A549 (cell line): ENCODE measurements around the gene AP5S1. TPM values are rescaled to one million over a fixed set of nuclear protein-coding genes. Genes with fewer than 3 reads are reported as not detected.
A peak's percentile ranks its signal among the peaks of the same experiment; 100 is the strongest.

Experiments
- ATAC-seq, 2 experiments: fragments of 200-7000 bp in 1 of 2; fragments of >200 bp in 1 of 2; cut with Nextera tagmentation in 1 of 2; cut with Tn5 transposase in 1 of 2; 3 replicates each; pipeline versions ENCODE4 v1.8.0 to v1.9.1; 2018 to 2020; ENCODE audit warnings: mild to moderate bottlenecking in 1 of 2, moderate library complexity in 1 of 2
- CTCF ChIA-PET: fragments of 300-600 bp; sonication (Branson Sonifier 250); formaldehyde crosslinking; extraction: SDS; loops from one replicate; lab custom pipeline; 2021; ENCODE audit warnings: antibody characterized with exemption, inconsistent platforms; lab: Yijun Ruan, JAX
- POLR2A ChIA-PET: fragments of 350-600 bp; formaldehyde crosslinking; extraction: SDS; loops from one replicate; lab custom pipeline; 2021; ENCODE audit warnings: antibody characterized with exemption, inconsistent platforms; lab: Yijun Ruan, JAX
- DNase-seq, 2 experiments: peaks; one replicate each; pipeline versions ENCODE4 v3.0.0 to v3.0.0-alpha.2; 2011 to 2016; ENCODE audit warnings: low read depth in 1 of 2, low spot score in 1 of 2
- FAIRE-seq: peaks from 2 replicates; lab custom pipeline; 2011; peaks lifted over from hg19 to GRCh38; lab: Jason Lieb, UNC
- H3K27ac ChIP-seq, 2 experiments: fragments of >200 bp; sonication (Bioruptor Twin); formaldehyde crosslinking; 3 replicates each; pipeline ENCODE4 v1.5.1; 2016 to 2017
- H3K4me1 ChIP-seq: fragments of >200 bp; sonication (Bioruptor Twin); formaldehyde crosslinking; 3 replicates; pipeline ENCODE4 v1.6.1; 2016
- H3K4me2 ChIP-seq: fragments of >200 bp; sonication (Bioruptor Twin); formaldehyde crosslinking; 3 replicates; pipeline ENCODE4 v1.6.1; 2016
- H3K4me3 ChIP-seq: fragments of >200 bp; sonication (Bioruptor Twin); formaldehyde crosslinking; 3 replicates; pipeline ENCODE4 v1.5.1; 2016
- H3K9me3 ChIP-seq: fragments of >200 bp; sonication (Bioruptor Twin); formaldehyde crosslinking; 3 replicates; pipeline ENCODE4 v1.6.1; 2016
- ATOH8 ChIP-seq: fragments of 250-450 bp; sonication (Bioruptor Pico); IDR thresholded peaks from 2 replicates; pipeline ENCODE4 v1.5.0; 2020; ENCODE audit warnings: low read depth, mild to moderate bottlenecking, moderate library complexity
- CEBPB ChIP-seq, 2 experiments: fragments of >200 bp in 1 of 2; sonication (Bioruptor Twin) in 1 of 2; formaldehyde crosslinking in 1 of 2; IDR thresholded peaks; 2 replicates each; pipeline ENCODE4 v1.6.1; 2012 to 2016
- CHD4 ChIP-seq: fragments of 200-600 bp; sonication (generic); IDR thresholded peaks from 2 replicates; pipeline ENCODE4 v1.6.1; 2016; ENCODE audit warnings: antibody characterized with exemption, mild to moderate bottlenecking, borderline replicate concordance
- CTCF ChIP-seq: fragments of >200 bp; sonication (Bioruptor Twin); formaldehyde crosslinking; IDR thresholded peaks from 3 replicates; pipeline ENCODE4 v1.5.1; 2016
- ESRRA ChIP-seq: fragments of 150-350 bp; IDR thresholded peaks from 2 replicates; pipeline ENCODE4 v1.6.1; 2014; ENCODE audit warnings: mild to moderate bottlenecking, low read length, borderline replicate concordance
- FOSL2 ChIP-seq, 2 experiments: fragments of 450-650 bp in 1 of 2; fragments of >200 bp in 1 of 2; sonication (Bioruptor Twin) in 1 of 2; formaldehyde crosslinking; IDR thresholded peaks; 2 replicates each; pipeline versions ENCODE4 v1.5.0 to v1.6.1; 2016 to 2020; ENCODE audit warnings: mild to moderate bottlenecking in 1 of 2, moderate library complexity in 1 of 2
- HES2 ChIP-seq: fragments of >200 bp; sonication (Bioruptor Twin); formaldehyde crosslinking; IDR thresholded peaks from 2 replicates; pipeline ENCODE4 v1.6.1; 2016
- HMGXB4 ChIP-seq: fragments of 250-450 bp; sonication (Bioruptor Pico); IDR thresholded peaks from 2 replicates; pipeline ENCODE4 v1.5.0; 2021; ENCODE audit warnings: mild to moderate bottlenecking, moderate library complexity, borderline replicate concordance
- HOXB13 ChIP-seq: fragments of 250-450 bp; sonication (Bioruptor Pico); IDR thresholded peaks from 2 replicates; pipeline ENCODE4 v1.5.0; 2020; ENCODE audit warnings: low read depth, mild to moderate bottlenecking, moderate library complexity
- JUN ChIP-seq, 2 experiments: fragments of >200 bp; sonication (Bioruptor Twin); formaldehyde crosslinking; IDR thresholded peaks; 2 replicates in 1 of 2; 3 replicates in 1 of 2; pipeline ENCODE4 v1.6.1; 2016 to 2017
- JUNB ChIP-seq: fragments of >200 bp; sonication (Bioruptor Twin); formaldehyde crosslinking; IDR thresholded peaks from 2 replicates; pipeline ENCODE4 v1.6.1; 2016
- KDM5A ChIP-seq: fragments of 200-600 bp; sonication (generic); IDR thresholded peaks from 2 replicates; pipeline ENCODE4 v1.6.1; 2016; ENCODE audit warnings: antibody characterized with exemption, mild to moderate bottlenecking
- MAFK ChIP-seq: fragments of 450-650 bp; IDR thresholded peaks from 2 replicates; pipeline ENCODE4 v1.6.1; 2014; ENCODE audit not compliant: partially characterized antibody
- MAX ChIP-seq: IDR thresholded peaks from 2 replicates; pipeline ENCODE4 v1.6.1; 2012
- MYC ChIP-seq: IDR thresholded peaks from 2 replicates; pipeline ENCODE4 v1.6.1; 2012; ENCODE audit warnings: mild to moderate bottlenecking, inconsistent platforms, low read length, improper control_type of control experiment, borderline replicate concordance
- NR3C1 ChIP-seq: fragments of >200 bp; sonication (Bioruptor Twin); formaldehyde crosslinking; IDR thresholded peaks from 3 replicates; pipeline ENCODE4 v1.6.1; 2017
- PHF8 ChIP-seq: fragments of 200-600 bp; sonication (generic); IDR thresholded peaks from 2 replicates; pipeline ENCODE4 v1.6.1; 2016; ENCODE audit warnings: low read depth, mild to moderate bottlenecking, antibody characterized with exemption, moderate library complexity, borderline replicate concordance
- POLR2A ChIP-seq: IDR thresholded peaks from 2 replicates; pipeline ENCODE4 v1.6.1; 2012; ENCODE audit warnings: mild to moderate bottlenecking, low read length
- POLR2AphosphoS2 ChIP-seq: conservative IDR thresholded peaks from 2 replicates; pipeline ENCODE4 v1.6.1; 2012; ENCODE audit warnings: low read length, improper control_type of control experiment, inconsistent platforms
- RARB ChIP-seq: fragments of 250-450 bp; sonication (Bioruptor Pico); IDR thresholded peaks from 2 replicates; pipeline ENCODE4 v1.8.0; 2021; ENCODE audit warnings: mild to moderate bottlenecking, moderate library complexity
- RCOR1 ChIP-seq: fragments of 150-350 bp; IDR thresholded peaks from 2 replicates; pipeline ENCODE4 v1.6.1; 2014; ENCODE audit warnings: antibody characterized with exemption, low read length, low read depth
- REST ChIP-seq: fragments of 200-600 bp; sonication (generic); IDR thresholded peaks from 2 replicates; pipeline ENCODE4 v1.6.1; 2016; ENCODE audit warnings: antibody characterized with exemption, mild to moderate bottlenecking, moderate library complexity
- TP53 ChIP-seq: fragments of 250-450 bp; sonication (Bioruptor Pico); IDR thresholded peaks from 2 replicates; pipeline ENCODE4 v1.5.0; 2021; ENCODE audit warnings: mild to moderate bottlenecking, moderate library complexity
- ZC3H11A ChIP-seq: fragments of 450-650 bp; IDR thresholded peaks from 2 replicates; pipeline ENCODE4 v1.6.1; 2014; ENCODE audit warnings: antibody characterized with exemption, mild to moderate bottlenecking
- ZSCAN20 ChIP-seq: fragments of 250-450 bp; sonication (Bioruptor Pico); IDR thresholded peaks from 2 replicates; pipeline ENCODE4 v1.8.0; 2022; ENCODE audit warnings: mild to moderate bottlenecking, moderate library complexity
- WGBS: methylation state at CpG from one replicate; pipeline ENCODE4 v1.1.6; 2017; ENCODE audit errors: missing lambda C conversion rate; 5-methylcytosine and 5-hydroxymethylcytosine counted together
- polyA plus RNA-seq, 4 experiments: library from polyadenylated mRNA; depleted of rRNA in 3 of 4; stranded (reverse); fragments of >200 nt; fragmentation: RNase III in 1 of 4; extraction: RNeasy Plus Mini Kit Qiagen cat#74134 plus additional on column Dnase treatment in 1 of 4; gene quantifications; 2 replicates in 3 of 4; 3 replicates in 1 of 4; pipeline ENCODE4 v1.2.3, GENCODE V29; 2011 to 2017

The AP5S1 gene
- polyA plus RNA-seq, 2 of the 4 experiments (the other 2 are of a cell fraction), result 10.2 to 19.9 TPM

- TF ChIP-seq CTCF (no peak), CHD4 (no peak), POLR2A (no peak), TP53 (CRISPR knock-in tag) (no peak), RCOR1 (no peak), ATOH8 (no peak), KDM5A (no peak), HES2 (no peak), POLR2AphosphoS2 (no peak), PHF8 (no peak)
- TF ChIP-seq, all 56 proteins: peak for 0
These were observed 25.5 kb upstream of the AP5S1 start (continued) for GRCh38 chr20:3794701-3795420.

- FAIRE-seq (peak; percentile 7), ATAC-seq (peak; percentile 88 to 91), DNase-seq (peak; percentile 96 to 97)
- ChIA-PET CTCF (interaction anchor here (0.6 to 3.3 kb wide), 8 partner anchors 9 to 415 kb away, joined by 3 to 29 read pairs (median 5); partner anchors contain the start of genes CENPB and SPEF1), POLR2A (interaction anchor here (0.7 to 2.2 kb wide), 11 partner anchors 9 to 812 kb away, joined by 3 to 36 read pairs (median 4); partner anchors contain the start of genes AP5S1, CENPB and SPEF1)
- peak within 1 kb of the TSS; percentile 84 for H3K4me3 ChIP-seq
- WGBS, result 6% methylated on average over 50 of the region's 69 CpGs
- H3K4me1 ChIP-seq, result peaks cover 36% of the 10 kb centered on the region
- no peaks in the 10 kb centered on the region for H3K9me3 ChIP-seq
- H3K27ac ChIP-seq, result peak within 1 kb of the TSS; percentile 98 to 99
- H3K4me2 ChIP-seq, result peak within 1 kb of the TSS; percentile 84
- TF ChIP-seq MYC (0 out of 2 replicates have a peak, but pooled peaks have one; percentile 43), HMGXB4 (no peak; the same call in 1 of the 2 replicates), FOSL2 (IDR thresholded peaks at IDR 0.05) (no peak), FOSL2 (CRISPR knock-in tag; IDR thresholded peaks at IDR 0.05) (peak; percentile 51; the same call in 1 of the 2 replicates), CHD4 (peak; percentile 84; the same call in 1 of the 2 replicates), ZC3H11A (no peak), CEBPB (IDR thresholded peaks at IDR 0.05) (no peak; a peak in 1 of 4 replicates), NR3C1 (no peak), ZSCAN20 (peak; percentile 53; the same call in 1 of the 2 replicates), MAFK (no peak), JUN (IDR thresholded peaks at IDR 0.05) (peak; percentile 65 to 97; a peak in 4 of 5 replicates), REST (peak; percentile 73), HOXB13 (CRISPR knock-in tag) (no peak), KDM5A (no peak), ESRRA (peak; percentile 98), JUNB (no peak), RARB (CRISPR knock-in tag) (no peak), MAX (peak; percentile 88), ATOH8 (no peak)
These were observed 24.6 kb upstream of the AP5S1 start, which contains the start of gene CDC25B for GRCh38 chr20:3795511-3796468. Gene CDC25B (plus strand): TSS chr20:3796310. CDS start chr20:3796532, 222 bp downstream.
